ENCODE results near the gene WWOX.

Gene WWOX

GRCh38 chr16:78363843-78364555 lies 264.5 kb downstream of the WWOX start:
- DNase-seq (ENCODE audit: low spot score): no peak

- DNase-seq (ENCODE audit: low spot score): no peak
Measured at GRCh38 chr16:78364556-78364880, 265.1 kb downstream of the WWOX start.

- DNase-seq (ENCODE audit: low spot score): no peak
Measured at GRCh38 chr16:78365366-78365765, 265.9 kb downstream of the WWOX start.

- DNase-seq (ENCODE audit: low spot score): no peak
Measured at GRCh38 chr16:78368121-78369102, 269.0 kb downstream of the WWOX start.

GRCh38 chr16:78372277-78372676 lies 272.8 kb downstream of the WWOX start:
- DNase-seq (ENCODE audit: low spot score): no peak

- DNase-seq (ENCODE audit: low spot score): no peak
Measured at GRCh38 chr16:78375055-78375679, 275.7 kb downstream of the WWOX start.

- DNase-seq (ENCODE audit: low spot score): no peak
Measured at GRCh38 chr16:78376452-78376851, 277.0 kb downstream of the WWOX start.

GRCh38 chr16:78377312-78377711 lies 277.9 kb downstream of the WWOX start:
- DNase-seq (ENCODE audit: low spot score): no peak

GRCh38 chr16:78381060-78381459 lies 281.6 kb downstream of the WWOX start:
- DNase-seq (ENCODE audit: low spot score): no peak

GRCh38 chr16:78383118-78383517 lies 283.7 kb downstream of the WWOX start:
- DNase-seq (ENCODE audit: low spot score): no peak

- no peak for DNase-seq (ENCODE audit: low spot score)
Measured at GRCh38 chr16:78385086-78385805, 285.8 kb downstream of the WWOX start.

- no peak for DNase-seq (ENCODE audit: low spot score)
Measured at GRCh38 chr16:78386557-78387324, 287.3 kb downstream of the WWOX start.

- DNase-seq (ENCODE audit: low spot score): no peak
Measured at GRCh38 chr16:78389009-78389498, 289.6 kb downstream of the WWOX start.

- DNase-seq (ENCODE audit: low spot score): no peak
Measured at GRCh38 chr16:78390092-78390491, 290.6 kb downstream of the WWOX start.

GRCh38 chr16:78390508-78391324 lies 291.3 kb downstream of the WWOX start:
- no peak for DNase-seq (ENCODE audit: low spot score)

GRCh38 chr16:78392585-78393195 lies 293.2 kb downstream of the WWOX start:
- no peak for DNase-seq (ENCODE audit: low spot score)

GRCh38 chr16:78395035-78395434 lies 295.6 kb downstream of the WWOX start:
- no peak for DNase-seq (ENCODE audit: low spot score)

GRCh38 chr16:78396046-78396445 lies 296.6 kb downstream of the WWOX start:
- DNase-seq (ENCODE audit: low spot score): peak; percentile 3

GRCh38 chr16:78396673-78397072 lies 297.2 kb downstream of the WWOX start:
- no peak for DNase-seq (ENCODE audit: low spot score)

GRCh38 chr16:78399384-78399783 lies 299.9 kb downstream of the WWOX start:
- no peak for DNase-seq (ENCODE audit: low spot score)

Measured in RKO (cell line).